Neural crest cell (in vitro differentiated cells): ENCODE data around the gene RASAL1. TPM values are rescaled to one million over a fixed set of nuclear protein-coding genes. Genes with fewer than 3 reads are reported as not detected.
"Not testable (repeated sequence)": the region's sequence is repeated elsewhere in the genome, so short reads cannot be mapped to it uniquely, and the experiment has no call there.

Experiments
- DNase-seq: peaks from one replicate; pipeline ENCODE4 v3.0.0; 2021; ENCODE audit warnings: low read depth, mixed read lengths, low spot score
- H3K27ac Mint-ChIP-seq: one replicate; pipeline ENCODE4 v1.8.0; 2021; ENCODE audit warnings: mild to moderate bottlenecking, mixed read lengths; ENCODE audit not compliant: unreplicated experiment
- H3K27me3 Mint-ChIP-seq: 2 replicates; pipeline ENCODE4 v1.8.0; 2021; ENCODE audit warnings: low read depth, mild to moderate bottlenecking, mixed read lengths
- H3K36me3 Mint-ChIP-seq: 2 replicates; pipeline ENCODE4 v1.8.0; 2021; ENCODE audit warnings: low read depth, mild to moderate bottlenecking, mixed read lengths
- H3K4me1 Mint-ChIP-seq: 2 replicates; pipeline ENCODE4 v1.8.0; 2021; ENCODE audit warnings: mixed read lengths
- H3K4me3 Mint-ChIP-seq: one replicate; pipeline ENCODE4 v1.8.0; 2021; ENCODE audit warnings: mild to moderate bottlenecking, mixed read lengths
- H3K9me3 Mint-ChIP-seq: 2 replicates; pipeline ENCODE4 v1.8.0; 2021; ENCODE audit warnings: mixed read lengths
- CTCF ChIP-seq: fragments of 200-600 bp; sonication (generic); conservative IDR thresholded peaks from 2 replicates; pipeline ENCODE4 v1.5.0; 2021; ENCODE audit warnings: antibody characterized with exemption, mild to moderate bottlenecking
- total RNA-seq: library from RNA; stranded (reverse); gene quantifications from 2 replicates; pipeline ENCODE4 v1.2.1, GENCODE V29; 2021

The RASAL1 gene
- total RNA-seq, 1 donor from 2014 or later: not detected

GRCh38 chr12:113142173-113142885 is 6.8 kb upstream of the RASAL1 start:
- H3K4me3 Mint-ChIP-seq: no peak overlapping the region
- H3K27me3 Mint-ChIP-seq: peaks cover 25% of the 10 kb centered on the region
- no peaks in the 10 kb centered on the region for H3K36me3 Mint-ChIP-seq
- peaks cover 3% of the 10 kb centered on the region for H3K9me3 Mint-ChIP-seq
- DNase-seq: no peak
- peak overlapping the region; percentile 71 for H3K27ac Mint-ChIP-seq
- no peak for TF ChIP-seq CTCF
- no peaks in the 10 kb centered on the region for H3K4me1 Mint-ChIP-seq

GRCh38 chr12:113141716-113142115 is 6.2 kb upstream of the RASAL1 start:
- DNase-seq, H3K4me1 Mint-ChIP-seq, H3K4me3 Mint-ChIP-seq, H3K9me3 Mint-ChIP-seq, H3K36me3 Mint-ChIP-seq, H3K27ac Mint-ChIP-seq: not testable (repeated sequence)
- H3K27me3 Mint-ChIP-seq: peaks cover 28% of the 10 kb centered on the region

- no peak for DNase-seq
- Mint-ChIP-seq H3K27ac (peak overlapping the region; percentile 86), H3K27me3 (peaks cover 32% of the 10 kb centered on the region), H3K9me3 (no peaks in the 10 kb centered on the region), H3K36me3 (no peaks in the 10 kb centered on the region), H3K4me1 (no peaks in the 10 kb centered on the region), H3K4me3 (no peak overlapping the region)
- no peak for TF ChIP-seq CTCF
Observed at GRCh38 chr12:113140706-113141105, 5.1 kb upstream of the RASAL1 start.

GRCh38 chr12:113138826-113139225 is 3.3 kb upstream of the RASAL1 start:
- H3K9me3 Mint-ChIP-seq: no peaks in the 10 kb centered on the region
- no peaks in the 10 kb centered on the region for H3K36me3 Mint-ChIP-seq
- no peak overlapping the region for H3K27ac Mint-ChIP-seq

GRCh38 chr12:113137861-113138783 is 2.6 kb upstream of the RASAL1 start:
- peaks cover 56% of the 10 kb centered on the region for H3K27me3 Mint-ChIP-seq
- DNase-seq: no peak
- no peaks in the 10 kb centered on the region for H3K9me3 Mint-ChIP-seq
- no peaks in the 10 kb centered on the region for H3K4me1 Mint-ChIP-seq
- no peaks in the 10 kb centered on the region for H3K36me3 Mint-ChIP-seq
- no peak for TF ChIP-seq CTCF
- no peak overlapping the region for H3K27ac Mint-ChIP-seq
- H3K4me3 Mint-ChIP-seq: no peak overlapping the region

More at GRCh38 chr12:113138826-113139225, 3.3 kb upstream of the RASAL1 start:
- Mint-ChIP-seq H3K4me3 (no peak overlapping the region), H3K27me3 (peaks cover 49% of the 10 kb centered on the region), H3K4me1 (no peaks in the 10 kb centered on the region)
- TF ChIP-seq CTCF: no peak
- no peak for DNase-seq
